Activated CD4-positive, alpha-beta T cell treated with anti-CD3 and anti-CD28 coated beads, Interleukin-2, amount 50 U/mL, for 1 hour (primary cell): Measurements from ENCODE around the gene LRRC46.

Experiments
- DNase-seq: peaks from one replicate; pipeline ENCODE4 v3.0.0-alpha.2; 2020

LRRC46 gene

DNA sequence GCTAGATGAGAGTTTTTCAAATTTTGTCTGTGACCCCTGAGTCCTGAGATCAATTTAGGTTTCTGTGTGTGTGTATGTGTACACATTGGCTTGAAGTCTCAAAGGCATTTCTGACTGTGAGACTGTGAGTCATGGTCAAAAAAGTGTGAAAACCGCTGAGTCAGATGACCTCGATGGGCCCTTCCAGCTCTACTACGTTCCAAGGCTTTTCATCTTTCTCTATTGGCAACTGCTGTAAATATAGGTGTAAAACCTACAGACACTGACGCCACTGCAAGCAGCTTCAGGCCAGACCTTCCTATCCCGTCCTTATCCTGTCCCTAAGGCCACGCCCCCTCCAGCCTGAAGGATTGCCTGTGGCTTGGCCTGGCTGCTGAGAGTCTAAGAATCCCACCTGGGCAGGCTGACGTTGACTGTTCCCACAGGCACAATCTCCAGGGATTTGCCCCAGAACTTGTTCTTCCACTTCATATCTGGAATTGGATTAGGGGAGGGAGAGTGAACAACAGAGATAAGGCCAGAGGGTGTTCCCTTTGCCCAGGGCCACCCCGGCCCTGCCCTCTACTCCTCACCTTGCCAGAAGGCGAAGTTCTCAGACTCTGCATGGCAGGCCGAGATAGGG, 21.2 kb upstream of the LRRC46 start:
- no peak for DNase-seq

DNA sequence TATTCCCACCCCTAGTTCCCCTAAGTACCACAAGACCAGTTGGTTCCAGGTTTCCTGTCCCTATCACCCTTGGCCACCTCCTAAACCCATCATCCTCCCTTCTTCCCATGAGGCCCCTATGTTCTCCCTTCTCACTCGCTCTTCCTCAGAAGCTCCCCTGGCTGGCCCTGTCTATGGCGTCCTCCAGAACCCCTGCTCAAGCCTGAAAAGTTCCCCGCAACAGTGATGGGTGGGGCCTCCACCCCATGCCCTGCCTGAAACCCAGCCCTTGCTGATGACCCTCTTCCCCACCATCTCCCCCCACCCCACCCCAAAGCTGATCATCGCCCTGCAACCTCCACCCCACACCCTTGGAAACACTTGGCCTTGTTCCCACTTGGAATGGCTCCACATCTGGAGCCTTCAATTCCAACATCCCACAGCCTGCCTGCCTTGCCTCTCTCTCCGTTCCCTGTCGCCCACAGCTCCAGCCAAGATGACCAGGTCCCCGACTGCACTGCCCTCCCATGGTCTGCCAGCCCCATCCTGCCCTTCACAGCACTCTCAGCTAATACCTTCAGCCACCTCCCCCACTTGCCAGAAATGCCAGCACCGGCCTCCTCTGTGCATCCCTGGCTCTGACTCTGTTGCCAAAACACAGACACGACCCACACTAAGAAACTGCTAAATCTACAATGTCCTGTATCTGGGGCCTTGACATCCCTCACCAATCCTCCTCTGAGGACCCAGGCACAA, 20.4 kb upstream of the LRRC46 start:
- no peak for DNase-seq

DNA sequence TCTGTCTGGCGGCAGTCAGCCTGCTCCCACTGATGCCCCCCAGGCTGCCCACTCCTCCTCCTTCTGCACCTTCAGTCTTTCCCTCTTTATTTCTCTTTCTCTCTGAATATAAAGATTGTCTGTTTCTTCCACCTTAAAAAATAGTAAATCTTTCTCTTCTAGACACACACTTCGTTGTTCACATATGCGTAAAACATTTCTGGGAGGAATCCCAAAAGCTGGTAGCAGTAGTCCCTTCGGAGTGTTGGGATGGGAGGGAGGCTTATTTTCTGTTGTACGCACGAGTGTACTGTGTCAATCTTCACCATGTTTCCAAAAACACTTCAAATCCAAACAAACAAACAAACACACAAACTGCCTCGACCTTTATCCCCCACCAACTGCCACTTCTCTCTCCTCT, 19.8 kb upstream of the LRRC46 start:
- no peak for DNase-seq

DNA sequence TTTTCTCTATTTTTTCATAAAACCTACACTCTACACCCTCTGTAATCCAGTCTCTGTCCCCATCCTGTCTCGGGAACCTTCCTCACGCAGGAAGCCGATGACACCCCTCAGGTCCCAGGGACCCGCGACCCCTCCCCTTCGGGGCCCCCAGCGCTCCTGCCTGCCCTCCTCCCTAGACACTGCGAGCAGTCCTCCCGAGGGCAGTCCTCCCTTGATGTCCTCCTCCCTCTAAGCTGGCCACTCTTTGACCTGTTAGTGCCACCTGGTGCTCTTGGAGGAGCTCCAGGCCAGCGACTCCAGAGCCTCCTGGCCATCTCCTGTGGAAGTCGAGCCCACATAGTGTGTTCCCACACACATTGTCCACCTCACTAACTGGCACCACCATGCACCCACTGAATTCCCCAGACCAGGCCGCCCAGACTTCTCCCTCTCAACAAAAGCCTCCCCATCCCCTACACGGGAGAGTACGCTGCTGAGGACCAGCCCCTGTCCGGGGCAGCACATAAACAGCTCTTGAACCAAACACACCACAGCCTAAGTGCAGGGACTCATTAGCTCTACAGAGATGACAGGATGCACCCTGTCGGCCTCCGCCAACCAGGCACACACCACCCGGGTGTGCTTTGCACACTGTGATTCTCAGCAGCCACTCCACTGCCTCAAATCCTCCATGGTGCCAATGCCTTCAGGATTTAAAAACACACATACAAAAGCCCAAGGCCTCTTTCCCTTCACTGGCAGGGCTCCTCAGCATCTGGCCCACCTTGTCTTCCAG, 19.1 kb upstream of the LRRC46 start:
- DNase-seq = no peak

DNA sequence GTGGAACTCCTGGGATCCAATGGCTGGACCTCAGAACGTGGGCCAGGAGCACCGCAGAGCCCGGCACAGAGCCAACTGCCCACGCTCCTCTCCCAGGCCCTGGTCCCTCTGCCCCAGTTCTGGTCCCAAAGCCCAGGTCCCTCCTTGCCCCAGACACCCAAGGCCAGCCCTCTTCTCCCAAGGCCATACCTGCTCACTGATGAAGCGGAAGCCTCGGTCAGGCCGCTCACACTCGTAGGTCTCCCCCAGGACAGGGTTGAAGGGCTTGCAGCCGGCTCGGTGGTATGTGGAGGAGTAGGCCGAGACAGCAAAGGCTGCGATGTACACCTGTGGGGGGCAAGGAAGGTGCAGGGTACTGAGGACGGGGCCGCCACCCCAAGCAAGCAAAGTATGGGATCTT, 18.4 kb upstream of the LRRC46 start:
- DNase-seq = no peak

DNA sequence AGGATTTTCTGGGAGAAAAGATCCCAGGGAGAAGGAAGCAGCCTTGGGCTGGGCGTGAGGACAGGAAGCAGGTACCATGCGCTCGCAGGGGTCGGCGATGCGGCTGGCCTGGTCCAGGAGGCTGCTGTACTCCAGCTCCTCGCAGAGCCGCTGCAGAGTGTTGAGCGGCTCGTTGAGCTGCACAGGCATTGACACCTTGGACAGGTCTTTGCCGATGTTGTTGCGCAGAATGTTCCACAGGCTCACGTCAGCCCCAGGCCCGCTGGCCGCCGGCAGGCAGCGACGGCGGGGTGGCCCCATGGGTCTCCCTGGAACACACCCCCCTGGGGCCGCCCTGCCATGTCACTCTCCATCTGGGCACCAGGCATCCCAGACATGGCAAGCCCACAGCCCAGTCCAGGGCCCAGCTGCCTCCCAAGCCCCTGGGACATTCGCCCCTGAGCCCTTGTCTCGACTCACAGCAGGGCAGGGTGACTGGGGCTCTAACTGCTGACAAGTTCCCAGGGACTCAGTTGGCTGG, 17.9 kb upstream of the LRRC46 start:
- DNase-seq = no peak

DNA sequence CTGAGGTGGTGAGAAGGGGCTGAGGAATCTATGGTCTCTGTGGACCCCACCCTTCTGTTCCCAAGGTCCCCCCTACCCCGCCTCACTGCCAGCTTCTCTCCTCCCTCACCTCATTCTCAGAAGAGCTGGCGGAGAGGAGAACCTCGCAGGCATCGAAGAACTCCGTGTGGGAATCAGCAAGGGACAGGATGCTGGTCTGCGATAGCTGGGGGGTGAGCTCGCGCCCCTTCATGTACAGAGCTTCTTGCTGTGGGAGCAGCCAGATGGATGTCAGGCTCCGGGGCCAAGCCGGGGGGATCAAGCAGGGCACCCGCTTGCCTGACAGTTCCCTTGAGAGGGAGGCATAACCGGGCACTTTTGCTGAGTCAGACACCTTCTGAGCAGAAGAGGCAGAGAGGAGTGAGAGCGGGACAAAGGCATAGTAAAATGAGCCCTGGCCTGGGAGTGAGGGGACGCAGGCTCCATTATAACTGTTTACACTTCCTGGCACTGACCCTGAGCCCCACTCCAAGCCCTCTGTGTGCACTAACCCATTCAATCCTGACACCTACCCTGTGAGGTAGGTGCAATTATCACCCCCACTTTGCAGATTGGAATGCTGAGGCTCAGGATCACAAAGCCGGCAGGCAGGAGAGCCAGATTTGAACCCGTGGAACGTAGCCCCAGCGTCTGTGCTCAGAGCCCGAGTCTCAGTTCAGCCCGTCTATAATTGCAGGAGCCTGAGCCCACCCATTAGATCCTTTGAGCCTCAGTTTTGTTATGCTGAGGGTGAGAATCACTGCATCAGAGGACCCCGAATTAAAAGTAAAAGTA, 16.2 kb upstream of the LRRC46 start:
- no peak for DNase-seq

DNA sequence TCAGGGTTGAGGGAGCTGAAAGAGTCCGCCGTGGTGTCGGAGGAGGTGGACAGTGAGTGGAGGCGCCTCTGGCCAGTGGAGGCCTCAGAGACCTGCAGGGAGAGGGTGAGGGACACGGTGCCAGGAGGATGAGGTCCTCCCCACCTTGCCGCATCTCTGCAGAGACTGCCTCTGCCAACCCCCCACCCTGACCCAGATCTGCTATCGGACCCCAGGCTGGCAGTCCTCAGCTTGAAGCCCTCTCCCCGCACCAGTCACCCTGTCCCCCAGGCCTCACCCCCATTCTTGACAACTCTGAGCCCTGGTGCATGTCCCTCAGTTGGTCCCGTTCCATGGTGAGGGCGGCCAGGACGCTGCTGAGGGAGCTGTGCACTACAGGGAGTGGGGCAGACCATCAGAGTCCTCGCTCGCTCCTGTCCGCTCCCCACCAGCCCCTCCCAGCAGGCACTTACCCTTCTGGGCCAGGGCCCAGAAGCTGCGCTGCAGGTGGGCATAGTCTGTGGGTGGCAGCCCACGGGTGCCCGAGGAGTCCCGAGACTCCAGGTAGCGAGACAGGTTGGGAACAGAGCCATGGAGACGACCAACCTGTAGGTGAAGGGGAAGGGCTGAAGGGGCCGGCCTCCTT, 15.2 kb upstream of the LRRC46 start:
- no peak for DNase-seq

DNA sequence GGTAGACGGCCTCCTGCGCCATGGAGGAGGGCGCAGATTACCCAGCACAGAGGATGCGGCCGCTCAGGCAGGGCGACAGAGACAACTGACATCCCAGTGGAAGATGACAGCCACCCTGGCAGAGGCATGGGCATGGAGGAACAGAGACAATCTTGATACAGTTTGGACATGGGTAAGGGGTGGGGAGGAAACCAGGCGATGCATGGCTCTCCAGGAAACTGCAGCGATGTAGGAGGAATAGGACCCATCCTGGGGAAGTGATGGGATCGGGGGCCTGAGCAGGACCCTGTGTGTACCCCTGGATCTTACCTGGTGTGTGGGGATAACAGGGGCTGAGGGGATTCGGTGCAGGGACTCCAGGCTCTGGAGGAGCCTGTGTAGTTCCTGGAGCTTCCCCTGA, 14.5 kb upstream of the LRRC46 start:
- no peak for DNase-seq

DNA sequence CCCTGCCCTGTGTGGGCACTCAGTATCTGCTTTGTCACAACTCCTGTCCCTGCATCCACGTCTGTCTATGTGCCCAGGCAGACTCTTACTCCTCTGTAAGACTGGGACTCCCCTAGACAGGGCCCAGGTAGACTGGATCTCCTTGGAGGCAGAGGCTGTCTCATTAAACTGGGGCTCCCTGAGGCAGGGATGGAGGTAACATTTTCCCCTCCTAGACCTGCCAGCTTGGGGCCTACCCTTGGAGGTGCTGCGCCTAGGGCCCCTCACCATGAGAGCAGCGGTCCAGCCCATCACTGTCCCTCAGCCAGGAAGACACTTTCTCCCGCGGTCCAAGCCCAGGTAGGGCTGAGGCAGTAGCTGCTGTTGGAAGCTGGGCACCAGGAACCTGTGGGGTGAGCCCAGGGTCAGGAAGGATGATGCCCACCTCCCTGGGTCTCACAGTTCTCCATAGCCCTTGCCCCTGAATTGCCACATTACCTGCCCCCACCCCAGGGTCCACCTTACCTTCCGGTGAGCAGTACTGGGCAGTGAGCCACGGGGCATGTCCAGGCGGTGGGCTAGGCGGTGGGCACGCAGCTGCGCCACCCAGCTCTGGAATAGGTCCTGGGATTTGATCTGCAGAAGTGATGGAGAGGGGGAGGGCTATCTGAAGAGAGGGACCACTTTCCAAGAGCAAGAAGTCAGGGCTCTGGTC, 13.3 kb upstream of the LRRC46 start:
- no peak for DNase-seq

DNA sequence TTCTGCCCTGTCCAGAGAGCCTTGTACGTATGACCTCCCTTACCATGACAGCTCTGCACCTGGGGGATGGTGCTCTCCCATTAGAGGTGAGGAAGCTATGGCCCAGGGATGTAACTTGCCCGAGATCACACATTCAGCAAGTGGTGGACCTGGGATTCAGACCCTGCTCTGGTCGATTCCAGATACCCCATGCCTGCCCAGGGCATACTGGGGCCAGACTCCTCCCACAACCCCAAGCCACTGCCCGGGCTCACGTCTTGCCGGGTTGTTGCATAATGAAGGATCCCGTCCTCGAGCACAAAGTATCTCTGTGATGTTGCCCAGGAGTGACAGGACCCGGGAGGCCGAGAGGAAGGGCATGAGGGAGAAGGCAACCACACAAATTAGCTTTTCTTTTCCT, 12.0 kb upstream of the LRRC46 start:
- no peak for DNase-seq

DNA sequence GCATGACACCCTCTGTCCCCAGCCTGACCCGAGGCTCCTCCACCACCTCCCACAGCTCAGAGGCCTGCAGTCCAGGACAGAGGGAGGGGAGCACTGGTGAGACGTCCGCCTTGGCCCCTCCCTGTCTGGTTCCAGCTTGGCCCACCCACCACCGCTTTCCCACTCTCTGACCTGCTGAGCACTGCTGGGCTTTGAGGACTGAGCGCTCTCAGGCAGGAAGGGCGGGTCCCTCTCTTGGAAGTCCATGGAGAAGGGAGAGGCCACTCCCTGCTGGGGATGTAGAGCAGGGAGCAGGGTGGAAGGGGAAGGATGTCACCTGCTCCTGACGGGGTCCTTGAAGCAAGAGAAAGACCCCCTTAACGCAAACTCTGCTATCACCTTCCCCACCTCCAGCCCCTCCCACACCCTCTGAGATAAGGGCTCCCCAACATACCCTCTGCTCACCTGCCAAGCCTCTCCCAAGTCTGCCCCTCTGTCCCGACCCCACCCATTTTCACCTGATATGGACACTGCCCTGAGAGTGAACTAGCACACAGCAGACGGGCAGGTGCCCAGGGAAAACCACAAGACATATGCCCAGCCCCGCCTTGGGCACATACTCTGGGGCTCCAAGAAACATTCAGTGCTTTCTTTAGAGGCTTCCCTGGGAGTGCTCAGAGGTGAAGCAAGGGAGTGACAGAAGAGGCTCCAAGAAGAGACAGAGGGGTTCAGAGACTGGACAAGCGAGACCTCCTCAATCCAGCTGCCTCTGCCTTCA, 11.3 kb upstream of the LRRC46 start:
- no peak for DNase-seq

DNA sequence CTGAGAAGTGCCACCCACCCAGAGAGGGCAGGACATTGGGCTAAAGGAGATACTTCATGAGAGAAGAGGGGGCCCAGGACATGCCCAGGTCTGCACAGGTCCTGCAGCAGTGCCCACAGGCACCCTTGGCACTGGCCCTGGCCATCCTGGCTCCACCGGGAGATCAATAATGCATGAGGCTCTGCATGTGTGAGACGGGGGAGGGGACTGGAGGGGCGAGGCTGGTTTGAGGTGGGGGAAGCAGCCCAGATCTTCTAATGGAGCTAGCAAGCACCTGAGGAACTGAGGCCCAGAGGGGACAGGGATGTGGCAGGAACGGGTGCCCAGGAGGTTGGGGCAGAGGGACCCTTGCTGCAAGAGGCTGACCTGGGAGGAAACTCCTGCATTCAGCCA, 10.4 kb upstream of the LRRC46 start:
- DNase-seq = no peak

DNA sequence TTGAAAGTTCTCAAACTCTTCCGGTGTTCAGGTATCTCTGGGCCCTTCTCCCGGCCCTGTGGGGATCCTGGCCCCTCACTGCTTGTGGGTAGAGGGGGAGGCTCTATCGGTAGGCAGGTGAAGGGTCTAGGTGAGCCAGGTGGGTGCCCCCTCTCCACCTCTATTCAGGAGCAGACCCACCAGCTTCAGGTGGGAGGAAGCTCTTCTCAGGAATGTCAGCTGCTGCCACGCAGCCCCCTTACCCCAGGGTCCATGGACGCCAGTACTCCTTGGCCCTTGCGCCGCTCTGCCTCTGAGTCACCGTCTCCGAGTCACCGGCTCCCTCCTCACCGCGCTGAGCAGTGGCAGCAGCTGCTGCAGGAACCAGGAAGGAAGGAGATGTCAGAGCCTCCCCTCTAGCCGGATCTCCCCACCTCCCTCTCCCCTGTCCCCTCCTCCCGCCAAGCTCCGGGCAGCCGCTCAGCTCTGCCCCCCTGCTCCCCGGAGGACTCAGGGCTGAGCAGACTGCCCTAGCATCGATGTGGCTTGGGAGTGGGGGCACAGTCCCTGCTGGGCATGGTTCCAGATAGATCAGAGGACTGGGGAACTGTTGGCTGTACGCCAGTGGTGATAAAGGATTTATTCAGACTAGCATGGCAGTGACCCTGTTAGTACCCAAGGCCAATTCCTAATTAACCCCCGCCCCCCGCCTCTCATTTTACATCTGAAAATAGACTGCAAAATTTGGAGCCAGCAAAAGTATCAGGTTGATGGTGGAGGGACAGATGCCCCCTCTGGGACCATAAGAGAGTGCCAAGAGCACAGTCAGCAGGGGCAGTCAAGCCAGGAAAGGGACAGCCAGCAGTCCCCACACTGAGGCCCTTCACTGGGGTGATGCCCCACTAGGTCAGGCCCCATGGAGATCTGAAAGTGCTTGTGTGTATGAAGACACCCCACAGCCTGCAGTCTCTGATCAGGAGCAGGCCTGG, 9.8 kb upstream of the LRRC46 start, which contains the start of gene OSBPL7:
Gene OSBPL7 (minus strand): TSS at position 371 of the 968 bp plus-strand sequence. CDS start 1,516 bp downstream, outside the sequence.
- peak; percentile 76 for DNase-seq

DNA sequence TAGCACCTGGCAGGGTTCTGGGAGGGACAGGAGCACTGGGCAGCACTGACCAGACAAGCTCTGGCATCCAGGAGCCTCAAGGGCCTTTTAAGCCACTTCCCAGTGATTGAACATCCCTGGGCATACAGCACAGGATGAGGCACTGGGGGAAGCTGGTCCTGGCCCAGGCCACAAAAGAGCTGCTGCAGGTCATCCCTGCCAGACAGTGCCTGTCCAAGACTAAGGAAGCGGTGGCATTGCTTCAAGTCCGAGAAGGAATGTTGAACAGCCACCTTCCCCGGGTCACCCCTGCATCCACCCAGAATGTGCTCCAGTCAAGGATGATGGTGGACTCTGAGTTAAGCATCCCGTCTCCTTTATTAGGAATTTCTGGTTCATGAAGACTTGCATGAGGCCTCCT, 8.7 kb upstream of the LRRC46 start:
- no peak for DNase-seq

DNA sequence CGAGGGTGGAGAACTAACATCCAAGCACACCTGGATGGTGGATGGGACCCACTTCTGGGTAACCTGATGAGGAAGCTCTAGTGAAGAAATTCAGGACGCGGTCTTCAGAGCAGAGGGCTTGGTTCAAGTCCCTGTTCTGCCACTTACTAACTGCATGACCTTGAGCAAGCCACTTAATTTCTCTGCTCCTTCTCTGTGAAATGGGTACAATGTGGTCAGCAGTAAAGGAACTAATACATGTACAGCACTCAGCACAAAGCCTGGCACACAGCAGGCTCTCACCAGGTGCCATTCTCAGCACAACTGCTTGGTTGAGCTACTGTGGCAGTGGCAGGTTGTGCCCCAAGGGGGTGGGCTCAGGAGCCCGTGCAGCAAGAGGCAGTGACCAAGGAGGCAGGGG, 8.0 kb upstream of the LRRC46 start:
- DNase-seq = no peak

DNA sequence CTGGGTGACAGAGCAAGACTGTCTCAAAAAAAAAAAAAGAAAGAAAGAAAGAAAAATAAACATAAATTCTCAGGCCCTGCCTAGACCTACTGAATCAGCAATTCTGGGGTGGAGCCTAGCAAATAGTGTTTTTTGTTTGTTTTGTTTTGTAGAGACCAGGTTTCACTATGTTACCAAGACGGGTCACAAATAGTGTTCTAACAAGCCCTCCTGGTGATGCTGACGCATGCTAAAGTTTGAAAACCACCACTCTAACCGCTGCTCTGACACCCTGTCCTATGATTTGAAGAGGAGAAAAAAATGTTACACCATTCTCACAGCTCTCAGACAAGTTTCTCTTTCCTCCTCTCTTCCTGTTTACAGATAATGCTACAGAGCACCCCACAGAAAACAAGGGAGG, 1.6 kb upstream of the LRRC46 start:
- DNase-seq = peak; percentile 25

DNA sequence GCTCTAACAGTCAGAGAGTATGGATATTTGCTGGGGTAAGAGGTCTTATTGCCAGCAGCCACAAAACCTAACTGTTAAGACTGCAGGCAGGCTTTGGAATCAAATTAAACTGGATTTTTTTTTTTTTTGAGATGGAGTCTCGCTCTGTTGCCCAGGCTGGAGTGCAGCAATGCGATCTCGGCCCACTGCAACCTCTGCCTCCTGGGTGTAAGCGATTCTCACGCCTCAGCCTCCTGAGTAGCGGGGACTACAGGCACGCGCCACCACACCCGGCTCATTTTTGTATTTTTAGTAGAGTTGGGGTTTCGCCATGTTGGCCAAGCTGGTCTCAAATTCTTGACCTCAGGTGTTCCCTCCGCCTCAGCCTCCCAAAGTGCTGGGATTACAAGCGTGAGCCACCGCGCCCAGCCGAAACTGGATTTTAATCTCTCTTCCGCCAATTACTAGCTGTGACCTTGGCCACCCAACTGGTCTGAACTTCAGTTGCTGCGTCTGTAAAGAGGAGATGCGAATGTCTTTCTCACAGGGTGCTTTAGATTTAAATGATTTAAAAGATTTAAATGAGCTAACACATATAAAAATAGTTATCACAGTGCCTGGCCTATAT, 971 bp upstream of the LRRC46 start:
- no peak for DNase-seq

DNA sequence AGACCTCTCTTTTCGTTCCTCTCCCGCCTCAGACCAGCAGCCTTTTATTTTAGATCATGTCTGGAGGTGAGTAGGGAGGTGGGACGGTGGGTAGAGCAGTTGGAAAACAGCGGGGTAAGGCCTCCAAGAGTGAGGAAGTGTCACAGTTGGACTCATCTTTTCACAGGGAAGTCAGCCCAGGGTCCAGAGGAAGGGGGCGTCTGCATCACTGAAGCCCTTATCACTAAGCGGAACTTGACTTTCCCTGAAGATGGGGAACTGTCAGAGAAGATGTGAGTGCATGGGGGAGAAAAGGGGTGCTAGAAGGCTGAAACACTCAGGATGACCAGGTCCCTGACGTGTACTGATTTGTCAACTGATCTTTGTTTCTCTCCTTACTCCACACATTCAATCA, 461 bp downstream of the LRRC46 start:
- no peak for DNase-seq
